Left lung (tissue), 10 donors: ENCODE data around the gene FGFRL1. TPM values are rescaled to one million over a fixed set of nuclear protein-coding genes. Genes with fewer than 3 reads are reported as not detected.
"Not testable (repeated sequence)": the region's sequence is repeated elsewhere in the genome, so short reads cannot be mapped to it uniquely, and the experiment has no call there.

Experiments
- ATAC-seq: fragments of 200-7000 bp; cut with Tn5 transposase; one replicate; pipeline ENCODE4 v1.9.1; 2020; ENCODE audit warnings: moderate library complexity
- DNase-seq, 4 donors: peaks; one replicate each; pipeline ENCODE4 v3.0.0-alpha.2; 2013 to 2020
- H3K27ac ChIP-seq, 2 donors: fragments of 200-600 bp; sonication (generic) in 1 of 2; one replicate each; pipeline versions ENCODE4 v1.5.0 to v1.8.0; 2020 to 2021
- H3K27me3 ChIP-seq, 2 donors: fragments of 200-600 bp; sonication (generic) in 1 of 2; one replicate each; pipeline versions ENCODE4 v1.5.0 to v1.8.0; 2020 to 2021
- H3K36me3 ChIP-seq, 2 donors: fragments of 200-600 bp; sonication (generic) in 1 of 2; one replicate each; pipeline versions ENCODE4 v1.5.0 to v1.8.0; 2020 to 2021
- H3K4me1 ChIP-seq, 2 donors: fragments of 200-600 bp; one replicate each; pipeline ENCODE4 v1.8.0; 2021
- H3K4me3 ChIP-seq, 2 donors: fragments of 200-600 bp; sonication (generic) in 1 of 2; one replicate each; pipeline versions ENCODE4 v1.5.0 to v1.8.0; 2020 to 2021; ENCODE audit warnings: mild to moderate bottlenecking in 1 of 2
- H3K9me3 ChIP-seq, 2 donors: fragments of 200-600 bp; sonication (generic) in 1 of 2; one replicate each; pipeline versions ENCODE4 v1.5.0 to v1.8.0; 2020 to 2021
- intact Hi-C, 2 donors: fragments of 100-400 bp; cut with DNase I; formaldehyde crosslinking; loops; one replicate each; pipeline versions ENCODE4 v1.11.2 to v1.14.2; 2022
- polyA plus RNA-seq, 6 donors: library from polyadenylated mRNA; unstranded; fragments of 120-200 nt; gene quantifications; one replicate each; pipeline ENCODE4 v1.2.1, GENCODE V29; 2013; ENCODE audit not compliant: insufficient read length in 6 of 6
- total RNA-seq, 2 donors: library from RNA; stranded (reverse); fragmentation: NEBNext Ultra II Directional; extraction: Animal tissue kit (Norgen Biotek cat#: 25700); gene quantifications; one replicate each; pipeline ENCODE4 v1.2.1, GENCODE V29; 2021
- TF ChIP-seq, protein P1 (sequence below), 2 donors: fragments of 200-600 bp; sonication (generic) in 1 of 2; IDR thresholded peaks; one replicate each; pipeline versions ENCODE4 v1.5.0 to v1.8.0; 2021; ENCODE audit warnings: antibody characterized with exemption in 2 of 2
- donor health status: DM: no; HTN: yes; CAD: no.
- donor health status: DM: no; HTN: no; CAD: no.

The FGFRL1 gene
- total and polyA plus RNA-seq, 8 donors: 16.3 to 31.2 (median 21.3) TPM

DNA sequence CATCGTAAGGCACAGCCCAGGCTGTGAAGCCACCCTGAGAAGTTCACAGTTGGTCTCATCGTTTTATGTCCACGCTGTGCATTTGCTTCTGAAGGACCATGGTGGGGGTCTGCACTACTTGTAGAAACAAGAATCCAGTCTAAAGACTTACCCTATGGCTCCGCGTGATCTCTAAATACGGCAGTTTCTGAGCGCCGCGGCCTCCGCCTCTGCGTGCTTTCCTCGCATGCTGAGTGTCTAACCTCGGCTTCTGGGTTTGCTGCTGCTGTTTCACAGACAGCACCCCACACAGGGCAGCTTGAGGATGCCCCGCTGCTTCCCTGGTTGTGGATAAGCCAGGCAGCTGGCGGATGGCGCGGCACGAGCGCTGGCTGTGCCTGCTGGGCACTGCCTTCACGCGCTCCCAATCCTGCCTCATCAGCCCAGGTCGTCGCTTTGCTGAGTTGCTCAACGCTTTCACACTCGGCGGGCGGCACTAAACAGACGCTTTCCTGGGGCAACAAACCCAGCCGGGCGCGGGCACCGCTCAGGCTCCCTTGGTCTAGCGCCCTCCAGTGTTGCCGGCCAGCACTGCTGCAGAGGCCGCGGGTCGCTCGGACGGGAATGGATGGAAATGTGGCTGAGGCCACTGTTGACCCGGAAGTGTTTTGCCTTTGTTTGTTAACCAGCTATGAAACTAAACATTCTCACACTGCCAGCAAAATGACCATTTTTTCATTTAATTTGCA, 39.2 kb downstream of the FGFRL1 start:
- Histone ChIP-seq H3K36me3 (no peaks in the 10 kb centered on the region), H3K4me1 (peaks cover 12 to 23% of the 10 kb centered on the region in 2 donors), H3K27ac (no peak overlapping the region), H3K27me3 (peaks cover 4 to 60% of the 10 kb centered on the region in 2 donors), H3K9me3 (no peaks in the 10 kb centered on the region), H3K4me3 (no peak overlapping the region)
- ATAC-seq (peak; percentile 6), DNase-seq (peak in 1 of 4 donors; percentile 75)
- TF ChIP-seq, protein P1, sequence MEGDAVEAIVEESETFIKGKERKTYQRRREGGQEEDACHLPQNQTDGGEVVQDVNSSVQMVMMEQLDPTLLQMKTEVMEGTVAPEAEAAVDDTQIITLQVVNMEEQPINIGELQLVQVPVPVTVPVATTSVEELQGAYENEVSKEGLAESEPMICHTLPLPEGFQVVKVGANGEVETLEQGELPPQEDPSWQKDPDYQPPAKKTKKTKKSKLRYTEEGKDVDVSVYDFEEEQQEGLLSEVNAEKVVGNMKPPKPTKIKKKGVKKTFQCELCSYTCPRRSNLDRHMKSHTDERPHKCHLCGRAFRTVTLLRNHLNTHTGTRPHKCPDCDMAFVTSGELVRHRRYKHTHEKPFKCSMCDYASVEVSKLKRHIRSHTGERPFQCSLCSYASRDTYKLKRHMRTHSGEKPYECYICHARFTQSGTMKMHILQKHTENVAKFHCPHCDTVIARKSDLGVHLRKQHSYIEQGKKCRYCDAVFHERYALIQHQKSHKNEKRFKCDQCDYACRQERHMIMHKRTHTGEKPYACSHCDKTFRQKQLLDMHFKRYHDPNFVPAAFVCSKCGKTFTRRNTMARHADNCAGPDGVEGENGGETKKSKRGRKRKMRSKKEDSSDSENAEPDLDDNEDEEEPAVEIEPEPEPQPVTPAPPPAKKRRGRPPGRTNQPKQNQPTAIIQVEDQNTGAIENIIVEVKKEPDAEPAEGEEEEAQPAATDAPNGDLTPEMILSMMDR (IDR thresholded peaks at IDR 0.05): no peak
- intact Hi-C loops: no loop called here

DNA sequence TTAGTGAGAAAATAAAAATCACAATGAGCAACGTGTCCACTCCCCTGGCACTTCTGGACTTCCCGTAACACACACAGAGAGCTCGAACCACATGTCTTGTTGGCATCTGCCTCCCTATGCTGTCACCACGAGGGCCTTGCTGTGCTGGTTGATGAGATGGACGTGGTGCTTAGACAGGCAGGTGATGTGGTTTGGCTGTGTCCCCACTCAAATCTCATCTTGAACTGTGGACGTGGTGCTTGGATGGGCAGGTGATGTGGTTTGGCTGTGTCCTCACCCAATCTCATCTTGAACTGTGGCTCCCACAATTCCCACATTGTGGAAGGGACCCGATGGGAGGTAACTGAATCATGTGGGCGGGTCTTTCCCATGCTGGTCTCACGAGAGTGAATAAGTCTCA, 40.0 kb downstream of the FGFRL1 start:
- intact Hi-C loops: no loop called here
- Histone ChIP-seq H3K4me1 (peaks cover 12 to 27% of the 10 kb centered on the region in 2 donors), H3K4me3 (no peak overlapping the region), H3K27me3 (peaks cover 7 to 66% of the 10 kb centered on the region in 2 donors), H3K9me3 (no peaks in the 10 kb centered on the region), H3K27ac (no peak overlapping the region), H3K36me3 (no peaks in the 10 kb centered on the region)
- ATAC-seq (no peak), DNase-seq (no peak)
- TF ChIP-seq, protein P1 (IDR thresholded peaks at IDR 0.05): no peak

DNA sequence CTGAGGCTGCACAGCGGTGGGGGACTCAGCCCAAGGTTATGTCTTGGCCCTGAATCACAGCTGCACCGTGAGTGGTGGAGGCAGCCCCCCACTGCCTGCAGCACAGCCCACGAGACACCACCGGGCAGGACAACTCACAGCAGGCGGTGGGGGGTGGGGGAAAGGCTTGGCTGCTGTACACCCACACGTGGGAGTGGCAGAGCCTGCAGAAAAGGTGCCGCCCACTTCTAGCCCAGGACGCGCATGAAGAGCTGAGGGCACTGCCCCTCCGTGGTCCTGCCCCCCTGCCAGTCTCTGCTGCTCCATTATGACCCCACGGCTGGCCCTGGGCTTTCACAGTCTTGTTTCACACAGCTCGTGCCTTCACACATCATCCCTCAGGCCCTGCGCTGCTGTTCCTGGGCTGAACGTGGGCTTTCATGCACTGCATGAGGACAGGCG, 40.8 kb downstream of the FGFRL1 start:
- DNase-seq (peak in 1 of 4 donors; percentile 61), ATAC-seq (no peak)
- Histone ChIP-seq H3K27ac (no peak overlapping the region), H3K27me3 (peaks cover 7 to 68% of the 10 kb centered on the region in 2 donors), H3K36me3 (no peaks in the 10 kb centered on the region), H3K4me1 (peaks cover 7 to 23% of the 10 kb centered on the region in 2 donors), H3K4me3 (no peak overlapping the region), H3K9me3 (no peaks in the 10 kb centered on the region)
- TF ChIP-seq, protein P1 (IDR thresholded peaks at IDR 0.05): no peak
- intact Hi-C loops: no loop called here

DNA sequence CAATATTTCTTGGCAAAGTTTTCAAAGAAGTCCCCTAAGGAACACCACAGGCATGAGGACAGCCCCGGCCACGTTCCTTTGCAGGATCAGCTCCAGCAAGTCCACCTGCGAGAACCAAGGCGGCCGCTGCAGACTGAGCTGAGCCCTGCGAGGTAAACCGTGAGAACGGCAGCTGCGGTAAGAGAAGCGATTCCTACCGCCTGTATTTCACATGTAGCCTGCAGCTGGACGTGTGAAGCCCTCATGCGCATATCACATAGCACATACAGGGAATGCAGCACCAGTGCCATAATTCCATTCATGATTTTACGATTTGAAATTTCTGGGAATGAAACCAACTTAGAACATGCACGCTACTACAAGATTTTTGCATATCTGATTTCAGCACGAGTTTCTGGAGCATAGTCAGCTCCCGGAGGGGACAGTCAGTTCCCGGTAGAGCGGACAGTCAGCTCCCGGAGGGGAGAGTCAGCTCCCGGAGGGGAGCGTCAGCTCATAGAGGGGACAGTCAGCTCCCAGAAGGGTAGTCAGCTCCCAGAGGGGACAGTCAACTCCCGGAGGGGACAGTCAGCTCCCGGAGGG, 41.7 kb downstream of the FGFRL1 start:
- Histone ChIP-seq H3K4me1 (peaks cover 0 to 15% of the 10 kb centered on the region in 2 donors), H3K27ac (no peak overlapping the region), H3K9me3 (no peaks in the 10 kb centered on the region), H3K4me3 (no peak overlapping the region), H3K27me3 (peaks cover 7 to 72% of the 10 kb centered on the region in 2 donors), H3K36me3 (no peaks in the 10 kb centered on the region)
- ATAC-seq (no peak), DNase-seq (peak in 3 of 4 donors; percentile 52 to 73 (median 58))
- TF ChIP-seq, protein P1 (IDR thresholded peaks at IDR 0.05): no peak
- intact Hi-C loops: no loop called here

DNA sequence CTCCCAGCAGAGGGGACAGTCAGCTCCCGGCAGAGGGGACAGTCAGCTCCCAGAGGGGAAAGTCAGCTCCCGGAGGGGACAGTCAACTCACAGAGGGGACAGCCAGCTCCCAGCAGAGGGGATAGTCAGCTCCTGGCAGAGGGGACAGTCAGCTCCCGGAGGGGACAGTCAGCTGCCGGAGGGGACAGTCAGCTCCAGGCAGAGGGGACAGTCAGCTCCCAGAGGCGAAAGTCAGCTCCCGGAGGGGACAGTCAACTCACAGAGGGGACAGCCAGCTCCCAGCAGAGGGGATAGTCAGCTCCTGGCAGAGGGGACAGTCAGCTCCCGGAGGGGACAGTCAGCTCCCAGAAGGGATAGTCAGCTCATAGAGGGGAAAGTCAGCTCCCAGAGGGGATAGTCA, 42.5 kb downstream of the FGFRL1 start:
- H3K4me3 ChIP-seq, H3K27ac ChIP-seq, H3K36me3 ChIP-seq, H3K9me3 ChIP-seq, intact Hi-C loops, ATAC-seq, DNase-seq: not testable (repeated sequence)
- peaks cover 7 to 79% of the 10 kb centered on the region in 2 donors for H3K27me3 ChIP-seq
- peaks cover 0 to 12% of the 10 kb centered on the region in 2 donors for H3K4me1 ChIP-seq

DNA sequence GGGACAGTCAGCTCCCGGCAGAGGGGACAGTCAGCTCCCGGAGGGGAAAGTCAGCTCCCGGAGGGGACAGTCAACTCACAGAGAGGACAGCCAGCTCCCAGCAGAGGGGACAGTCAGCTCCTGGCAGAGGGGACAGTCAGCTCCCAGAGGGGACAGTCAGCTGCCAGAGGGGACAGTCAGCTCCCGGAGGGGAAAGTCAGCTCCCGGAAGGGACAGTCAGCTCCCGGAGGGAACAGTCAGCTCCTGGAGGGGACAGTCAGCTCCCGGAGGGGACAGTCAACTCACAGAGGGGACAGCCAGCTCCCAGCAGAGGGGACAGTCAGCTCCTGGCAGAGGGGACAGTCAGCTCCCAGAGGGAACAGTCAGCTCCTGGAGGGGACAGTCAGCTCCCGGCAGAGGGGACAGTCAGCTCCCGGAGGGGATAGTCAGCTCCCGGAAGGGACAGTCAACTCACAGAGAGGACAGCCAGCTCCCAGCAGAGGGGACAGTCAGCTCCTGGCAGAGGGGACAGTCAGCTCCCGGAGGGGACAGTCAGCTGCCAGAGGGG, 43.3 kb downstream of the FGFRL1 start:
- H3K27ac ChIP-seq, DNase-seq, H3K9me3 ChIP-seq, H3K36me3 ChIP-seq, intact Hi-C loops, ATAC-seq, H3K4me3 ChIP-seq: not testable (repeated sequence)
- H3K27me3 ChIP-seq: peaks cover 7 to 81% of the 10 kb centered on the region in 2 donors
- H3K4me1 ChIP-seq: peaks cover 0 to 12% of the 10 kb centered on the region in 2 donors

DNA sequence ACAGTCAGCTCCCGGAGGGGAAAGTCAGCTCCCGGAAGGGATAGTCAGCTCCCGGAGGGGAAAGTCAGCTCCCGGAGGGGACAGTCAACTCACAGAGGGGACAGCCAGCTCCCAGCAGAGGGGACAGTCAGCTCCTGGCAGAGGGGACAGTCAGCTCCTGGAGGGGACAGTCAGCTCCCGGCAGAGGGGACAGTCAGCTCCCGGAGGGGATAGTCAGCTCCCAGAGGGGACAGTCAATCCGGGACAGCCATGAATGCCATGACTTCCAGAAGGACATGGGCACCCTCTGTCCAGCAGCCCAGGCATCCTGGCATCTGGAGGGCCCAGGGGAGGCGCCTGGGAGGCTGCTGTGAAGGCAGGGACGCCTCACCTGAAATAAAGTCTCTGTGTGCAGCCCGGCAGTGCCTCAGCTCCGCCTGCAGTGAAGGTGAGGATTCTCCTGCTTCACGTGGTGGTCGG, 43.8 kb downstream of the FGFRL1 start:
- DNase-seq: peak in 1 of 4 donors; percentile 59
- H3K9me3 ChIP-seq, intact Hi-C loops, H3K36me3 ChIP-seq, ATAC-seq, H3K4me3 ChIP-seq: not testable (repeated sequence)
- H3K4me1 ChIP-seq: peaks cover 0 to 12% of the 10 kb centered on the region in 2 donors
- peak overlapping the region in 1 of 2 donors; percentile 37 for H3K27ac ChIP-seq
- H3K27me3 ChIP-seq: peaks cover 7 to 76% of the 10 kb centered on the region in 2 donors
